Smooth muscle cell (in vitro differentiated cells): ENCODE data around the gene ALG14. TPM values are rescaled to one million over a fixed set of nuclear protein-coding genes. Genes with fewer than 3 reads are reported as not detected.

Source experiments
- DNase-seq: peaks from one replicate; lab custom pipeline; 2025; ENCODE audit not compliant: unreplicated experiment; lab: John Stamatoyannopoulos, UW
- H2AFZ ChIP-seq: fragments of 200-600 bp; sonication (generic); 2 replicates; pipeline ENCODE4 v1.6.0; 2016; ENCODE audit warnings: antibody characterized with exemption, low read depth, mild to moderate bottlenecking
- H3F3A ChIP-seq: fragments of 200-600 bp; sonication (generic); 2 replicates; pipeline ENCODE4 v1.6.0; 2017; ENCODE audit warnings: antibody characterized with exemption, low read depth
- H3K27ac ChIP-seq: fragments of 200-600 bp; sonication (generic); 2 replicates; pipeline ENCODE4 v1.5.1; 2016; ENCODE audit warnings: low read depth, mild to moderate bottlenecking
- H3K27me3 ChIP-seq: fragments of 200-600 bp; sonication (generic); 2 replicates; pipeline ENCODE4 v1.6.1; 2016; ENCODE audit warnings: low read depth, mild to moderate bottlenecking
- H3K36me3 ChIP-seq: fragments of 200-600 bp; sonication (generic); 2 replicates; pipeline ENCODE4 v1.5.1; 2016; ENCODE audit warnings: low read depth
- H3K4me1 ChIP-seq: fragments of 200-600 bp; sonication (generic); 2 replicates; pipeline ENCODE4 v1.5.1; 2016; ENCODE audit warnings: low read depth
- H3K4me2 ChIP-seq: fragments of 200-600 bp; sonication (generic); 2 replicates; pipeline ENCODE4 v1.6.0; 2016; ENCODE audit warnings: mild to moderate bottlenecking
- H3K4me3 ChIP-seq: fragments of 200-600 bp; sonication (generic); 2 replicates; pipeline ENCODE4 v1.5.1; 2016; ENCODE audit warnings: mild to moderate bottlenecking
- H3K79me2 ChIP-seq: fragments of 200-600 bp; sonication (generic); 2 replicates; pipeline ENCODE4 v1.6.0; 2016; ENCODE audit warnings: low read depth, mild to moderate bottlenecking
- H3K9ac ChIP-seq: fragments of 200-600 bp; sonication (generic); 2 replicates; pipeline ENCODE4 v1.6.0; 2016; ENCODE audit warnings: low read depth
- H3K9me3 ChIP-seq: fragments of 200-600 bp; sonication (generic); replicated peaks from 2 replicates; pipeline ENCODE4 v1.5.1; 2016; ENCODE audit warnings: low read depth
- H4K20me1 ChIP-seq: fragments of 200-600 bp; sonication (generic); 2 replicates; pipeline ENCODE4 v1.6.0; 2016; ENCODE audit warnings: low read depth
- CTCF ChIP-seq: fragments of 200-600 bp; sonication (generic); IDR thresholded peaks from 2 replicates; pipeline ENCODE4 v1.5.1; 2017; ENCODE audit warnings: borderline replicate concordance, mild to moderate bottlenecking, antibody characterized with exemption; ENCODE audit not compliant: insufficient read depth, poor library complexity, severe bottlenecking
- WGBS: methylation state at CpG from one replicate; pipeline ENCODE4 v1.1.7; 2016; ENCODE audit warnings: low lambda C conversion rate; 5-methylcytosine and 5-hydroxymethylcytosine counted together
- polyA plus RNA-seq: library from polyadenylated mRNA; unstranded; fragments of >200 nt; fragmentation: Nextera tagmentation; extraction: Ambion mirVana; gene quantifications from 2 replicates; pipeline ENCODE4 v1.2.1, GENCODE V29; 2016
- total RNA-seq: library from RNA; depleted of rRNA; stranded (reverse); fragments of >200 nt; gene quantifications from 2 replicates; pipeline ENCODE4 v1.2.3, GENCODE V29; 2014

Gene ALG14
- total and polyA plus RNA-seq, 2 experiments from 2014 or later: 2.4 to 5.5 TPM

- H2AFZ ChIP-seq: no peak overlapping the region
- H3K36me3 ChIP-seq: no peaks in the 10 kb centered on the region
- H3K4me3 ChIP-seq: no peak overlapping the region
- WGBS: 96% methylated on average over 6 of the region's 6 CpGs
- no peak overlapping the region for H3K9ac ChIP-seq
- TF ChIP-seq CTCF: no peak
- no peak overlapping the region for H3K4me2 ChIP-seq
- no peaks in the 10 kb centered on the region for H3K79me2 ChIP-seq
- no peaks in the 10 kb centered on the region for H3F3A ChIP-seq
- H3K9me3 ChIP-seq: no peaks in the 10 kb centered on the region
- no peaks in the 10 kb centered on the region for H4K20me1 ChIP-seq
- H3K4me1 ChIP-seq: peaks cover 18% of the 10 kb centered on the region
- H3K27me3 ChIP-seq: no peaks in the 10 kb centered on the region
- DNase-seq: no peak
- no peak overlapping the region for H3K27ac ChIP-seq
These were observed 82.8 kb downstream of the ALG14 start for GRCh38 chr1:94989911-94990473.

GRCh38 chr1:94989398-94989797 is 83.4 kb downstream of the ALG14 start:
- TF ChIP-seq CTCF: no peak
- H3K36me3 ChIP-seq: no peaks in the 10 kb centered on the region
- H3K4me1 ChIP-seq: peaks cover 18% of the 10 kb centered on the region
- H3K9me3 ChIP-seq: no peaks in the 10 kb centered on the region
- H3K4me3 ChIP-seq: no peak overlapping the region
- H3K27ac ChIP-seq: no peak overlapping the region
- no peak overlapping the region for H2AFZ ChIP-seq
- H3K27me3 ChIP-seq: no peaks in the 10 kb centered on the region
- H3K4me2 ChIP-seq: no peak overlapping the region
- no peak overlapping the region for H3K9ac ChIP-seq
- WGBS: 100% methylated on average over 1 of the region's 1 CpG
- DNase-seq: no peak
- H4K20me1 ChIP-seq: no peaks in the 10 kb centered on the region
- no peaks in the 10 kb centered on the region for H3F3A ChIP-seq
- H3K79me2 ChIP-seq: no peaks in the 10 kb centered on the region

- DNase-seq: no peak
- H3K9ac ChIP-seq: no peak overlapping the region
These were observed 84.4 kb downstream of the ALG14 start for GRCh38 chr1:94988356-94988755.

More at GRCh38 chr1:94988356-94988755, 84.4 kb downstream of the ALG14 start:
- Histone ChIP-seq H3K4me1 (peaks cover 20% of the 10 kb centered on the region), H3K4me3 (no peak overlapping the region), H3K4me2 (no peak overlapping the region), H3K79me2 (no peaks in the 10 kb centered on the region), H3K9me3 (no peaks in the 10 kb centered on the region), H4K20me1 (no peaks in the 10 kb centered on the region), H3K27me3 (no peaks in the 10 kb centered on the region), H3K36me3 (no peaks in the 10 kb centered on the region), H3F3A (no peaks in the 10 kb centered on the region), H3K27ac (no peak overlapping the region), H2AFZ (no peak overlapping the region)
- TF ChIP-seq CTCF: no peak
